ENCODE data around the gene ELMOD3.

DNA sequence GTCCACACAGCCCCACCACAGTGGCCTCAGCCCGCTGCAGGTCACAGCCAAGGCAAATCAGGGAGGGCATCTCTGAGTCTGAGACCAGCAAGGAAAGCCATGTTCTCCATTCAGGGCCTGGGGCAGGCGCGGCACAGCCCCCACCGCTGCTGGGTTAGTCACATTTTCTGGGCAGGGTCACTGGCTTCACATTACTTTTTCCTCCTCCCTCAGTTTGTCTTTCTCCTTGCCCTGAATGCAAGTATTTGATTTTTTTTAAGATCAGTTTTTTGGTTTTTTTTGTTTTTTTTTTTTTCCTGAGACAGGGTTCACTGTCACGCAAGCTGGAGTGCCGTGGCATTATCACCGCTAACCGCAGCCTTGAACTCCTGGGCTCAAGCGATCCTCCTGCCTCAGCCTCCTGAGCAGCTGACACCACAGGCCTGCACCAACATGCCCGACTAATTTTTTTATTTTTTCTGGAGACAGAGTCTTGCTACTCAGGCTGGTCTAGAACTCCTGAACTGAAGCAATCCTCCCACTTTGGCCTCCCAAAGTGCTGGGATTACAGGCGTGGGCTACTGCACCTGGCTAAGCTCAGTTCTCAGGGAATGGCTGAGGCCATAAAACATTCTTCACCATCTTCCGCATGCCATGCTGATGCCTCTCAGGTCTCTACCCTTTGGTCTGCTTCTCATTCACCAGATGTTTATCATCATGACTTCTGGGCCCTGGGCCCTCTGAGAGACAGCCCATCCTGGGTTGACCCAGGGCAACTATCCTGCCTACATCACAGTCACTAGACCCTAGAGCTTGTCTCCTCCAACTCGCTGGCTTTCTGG is 56.2 kb downstream of the ELMOD3 start:
- TF ChIP-seq, protein P1, sequence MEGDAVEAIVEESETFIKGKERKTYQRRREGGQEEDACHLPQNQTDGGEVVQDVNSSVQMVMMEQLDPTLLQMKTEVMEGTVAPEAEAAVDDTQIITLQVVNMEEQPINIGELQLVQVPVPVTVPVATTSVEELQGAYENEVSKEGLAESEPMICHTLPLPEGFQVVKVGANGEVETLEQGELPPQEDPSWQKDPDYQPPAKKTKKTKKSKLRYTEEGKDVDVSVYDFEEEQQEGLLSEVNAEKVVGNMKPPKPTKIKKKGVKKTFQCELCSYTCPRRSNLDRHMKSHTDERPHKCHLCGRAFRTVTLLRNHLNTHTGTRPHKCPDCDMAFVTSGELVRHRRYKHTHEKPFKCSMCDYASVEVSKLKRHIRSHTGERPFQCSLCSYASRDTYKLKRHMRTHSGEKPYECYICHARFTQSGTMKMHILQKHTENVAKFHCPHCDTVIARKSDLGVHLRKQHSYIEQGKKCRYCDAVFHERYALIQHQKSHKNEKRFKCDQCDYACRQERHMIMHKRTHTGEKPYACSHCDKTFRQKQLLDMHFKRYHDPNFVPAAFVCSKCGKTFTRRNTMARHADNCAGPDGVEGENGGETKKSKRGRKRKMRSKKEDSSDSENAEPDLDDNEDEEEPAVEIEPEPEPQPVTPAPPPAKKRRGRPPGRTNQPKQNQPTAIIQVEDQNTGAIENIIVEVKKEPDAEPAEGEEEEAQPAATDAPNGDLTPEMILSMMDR (IDR thresholded peaks at IDR 0.05; ENCODE audit: low read depth, low read length) = no peak
- TF ChIP-seq EZH2phosphoT487 (IDR thresholded peaks at IDR 0.05; ENCODE audit: low read depth) = no peak

Data from OCI-LY3 (cell line).